ENCODE measurements around the gene PRR5L.

GRCh38 chr11:36383195-36383594 is 87.1 kb downstream of the PRR5L start:
- TF ChIP-seq CTCF (IDR thresholded peaks at IDR 0.05), result no peak
- no peak for TF ChIP-seq POLR2AphosphoS5 (IDR thresholded peaks at IDR 0.05)
- TF ChIP-seq POLR2A (IDR thresholded peaks at IDR 0.05), result no peak
- TF ChIP-seq EP300 (IDR thresholded peaks at IDR 0.05), result no peak
